Trophoblast cell (in vitro differentiated cells and primary cell): ENCODE results near the gene COL4A4.

Source experiments
- DNase-seq, 2 donors: peaks; one replicate each; pipeline ENCODE4 v3.0.0-alpha.2; 2016
- H2AFZ ChIP-seq: 2 replicates; pipeline ENCODE4 v1.6.1; 2013; ENCODE audit warnings: low read length, moderate library complexity, mild to moderate bottlenecking; ENCODE audit not compliant: insufficient read depth, poor library complexity
- H2AK5ac ChIP-seq: 2 replicates; pipeline ENCODE4 v1.6.1; 2013; ENCODE audit warnings: mild to moderate bottlenecking, low read length
- H2BK120ac ChIP-seq: 2 replicates; pipeline ENCODE4 v1.6.1; 2013; ENCODE audit warnings: low read length, mild to moderate bottlenecking, moderate library complexity; ENCODE audit not compliant: insufficient read depth, poor library complexity
- H2BK12ac ChIP-seq: 2 replicates; pipeline ENCODE4 v1.6.1; 2013; ENCODE audit warnings: mild to moderate bottlenecking, low read length, moderate library complexity
- H2BK5ac ChIP-seq: 2 replicates; pipeline ENCODE4 v1.6.1; 2013; ENCODE audit warnings: low read length, low read depth, moderate library complexity, mild to moderate bottlenecking; ENCODE audit not compliant: poor library complexity
- H3K14ac ChIP-seq: 2 replicates; pipeline ENCODE4 v1.6.1; 2013; ENCODE audit warnings: mild to moderate bottlenecking, low read length
- H3K18ac ChIP-seq: 2 replicates; pipeline ENCODE4 v1.6.1; 2013; ENCODE audit warnings: mild to moderate bottlenecking, low read length
- H3K23ac ChIP-seq: 2 replicates; pipeline ENCODE4 v1.6.1; 2013; ENCODE audit warnings: low read length
- H3K27ac ChIP-seq: 2 replicates; pipeline ENCODE4 v1.5.1; 2013; ENCODE audit warnings: low read depth, mild to moderate bottlenecking, inconsistent platforms, low read length, moderate library complexity
- H3K27me3 ChIP-seq: 2 replicates; pipeline ENCODE4 v1.6.1; 2013; ENCODE audit warnings: inconsistent platforms, mild to moderate bottlenecking, low read length, moderate library complexity; ENCODE audit not compliant: insufficient read depth
- H3K36me3 ChIP-seq, 2 experiments: 1 replicate in 1 of 2; 2 replicates in 1 of 2; pipeline ENCODE4 v1.6.1; 2013; ENCODE audit warnings: low read length in 2 of 2, mild to moderate bottlenecking in 2 of 2, moderate library complexity in 1 of 2; ENCODE audit not compliant: insufficient read depth in 2 of 2, control insufficient read depth in 1 of 2
- H3K4ac ChIP-seq: 2 replicates; pipeline ENCODE4 v1.6.1; 2013; ENCODE audit warnings: low read depth, mild to moderate bottlenecking, low read length, moderate library complexity
- H3K4me1 ChIP-seq, 2 experiments: 1 replicate in 1 of 2; 2 replicates in 1 of 2; pipeline ENCODE4 v1.6.1; 2013; ENCODE audit warnings: low read length in 2 of 2, mild to moderate bottlenecking in 2 of 2, moderate library complexity in 1 of 2; ENCODE audit not compliant: insufficient read depth in 2 of 2, control insufficient read depth in 1 of 2
- H3K4me2 ChIP-seq: 2 replicates; pipeline ENCODE4 v1.6.1; 2013; ENCODE audit warnings: inconsistent platforms, mild to moderate bottlenecking, low read length, moderate library complexity
- H3K4me3 ChIP-seq: 2 replicates; pipeline ENCODE4 v1.5.1; 2013; ENCODE audit warnings: mild to moderate bottlenecking, low read depth, low read length, inconsistent platforms
- H3K79me1 ChIP-seq: one replicate; pipeline ENCODE4 v1.6.1; 2013; ENCODE audit warnings: low read length
- H3K79me2 ChIP-seq: 2 replicates; pipeline ENCODE4 v1.6.1; 2013; ENCODE audit warnings: low read length, mild to moderate bottlenecking; ENCODE audit not compliant: control insufficient read depth, insufficient read depth, poor library complexity
- H3K9ac ChIP-seq: 2 replicates; pipeline ENCODE4 v1.6.1; 2013; ENCODE audit warnings: mild to moderate bottlenecking, low read length
- H3K9me3 ChIP-seq: 2 replicates; pipeline ENCODE4 v1.6.1; 2013; ENCODE audit warnings: low read depth, mild to moderate bottlenecking, control low read depth, inconsistent platforms, low read length; ENCODE audit not compliant: insufficient read depth
- H4K12ac ChIP-seq: 2 replicates; pipeline ENCODE4 v1.6.1; 2013; ENCODE audit warnings: low read depth, mild to moderate bottlenecking, low read length, moderate library complexity
- H4K8ac ChIP-seq: 2 replicates; pipeline ENCODE4 v1.6.1; 2013; ENCODE audit warnings: low read depth, mild to moderate bottlenecking, low read length, moderate library complexity
- H4K91ac ChIP-seq: one replicate; pipeline ENCODE4 v1.6.1; 2013; ENCODE audit warnings: low read depth, mild to moderate bottlenecking, low read length, moderate library complexity
- WGBS: extraction: QIAGEN DNeasy Blood & Tissue Kit; methylation state at CpG from one replicate; pipeline ENCODE4 v1.1.7; 2013; ENCODE audit warnings: missing lambda C conversion rate; ENCODE audit not compliant: insufficient read length, insufficient coverage; ENCODE audit errors: extremely low coverage; 5-methylcytosine and 5-hydroxymethylcytosine counted together

The COL4A4 gene

GRCh38 chr2:227148106-227148505 lies 15.9 kb downstream of the COL4A4 start:
- no peak for DNase-seq
- H3K27ac ChIP-seq, result no peak overlapping the region

DNA sequence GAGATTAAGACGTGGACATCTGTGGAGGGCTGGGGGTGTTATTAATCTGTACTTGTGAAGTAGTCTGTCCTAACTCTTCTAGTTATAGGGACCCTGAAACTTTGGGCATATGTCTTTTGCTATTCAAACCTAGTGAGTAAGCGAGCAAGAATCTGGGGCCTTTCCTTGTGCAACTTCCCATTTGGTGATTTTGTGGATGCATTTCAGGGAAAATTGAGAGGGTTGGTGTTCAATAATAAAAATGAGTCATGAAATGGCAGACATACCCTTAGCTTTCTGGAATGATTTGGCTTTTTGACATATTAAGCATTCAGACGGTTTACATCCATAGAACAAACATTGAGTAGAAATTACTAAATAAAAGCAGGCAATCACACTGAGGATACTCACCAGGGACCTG lies 17.0 kb downstream of the COL4A4 start:
- H3K79me1 ChIP-seq, result no peaks in the 10 kb centered on the region
- no peak overlapping the region for H4K8ac ChIP-seq
- H4K12ac ChIP-seq, result no peak overlapping the region
- no peak overlapping the region for H3K18ac ChIP-seq
- no peak overlapping the region for H3K14ac ChIP-seq
- no peaks in the 10 kb centered on the region for H3K27me3 ChIP-seq
- no peaks in the 10 kb centered on the region for H3K4me1 ChIP-seq
- no peak overlapping the region for H2AK5ac ChIP-seq
- no peaks in the 10 kb centered on the region for H3K9me3 ChIP-seq
- H2AFZ ChIP-seq, result no peak overlapping the region
- no peak overlapping the region for H3K4me3 ChIP-seq
- no peak overlapping the region for H3K9ac ChIP-seq
- no peak overlapping the region for H3K23ac ChIP-seq
- DNase-seq, result no peak
- no peaks in the 10 kb centered on the region for H3K36me3 ChIP-seq
- H2BK5ac ChIP-seq, result no peak overlapping the region
- no peak overlapping the region for H3K4me2 ChIP-seq
- H3K4ac ChIP-seq, result no peak overlapping the region
- no peak overlapping the region for H4K91ac ChIP-seq
- WGBS, result no CpG with 5 or more reads among the region's 3 CpGs
- H2BK12ac ChIP-seq, result no peak overlapping the region
- H3K79me2 ChIP-seq, result no peaks in the 10 kb centered on the region
- no peak overlapping the region for H3K27ac ChIP-seq
- no peak overlapping the region for H2BK120ac ChIP-seq

More at GRCh38 chr2:227148106-227148505, 15.9 kb downstream of the COL4A4 start:
- Histone ChIP-seq H3K4ac (no peak overlapping the region), H4K91ac (no peak overlapping the region), H3K14ac (no peak overlapping the region), H4K12ac (no peak overlapping the region), H2BK120ac (no peak overlapping the region), H3K27me3 (no peaks in the 10 kb centered on the region), H2AK5ac (no peak overlapping the region), H3K23ac (no peak overlapping the region), H3K4me2 (no peak overlapping the region), H2AFZ (no peak overlapping the region), H2BK5ac (no peak overlapping the region), H3K9me3 (no peaks in the 10 kb centered on the region), H2BK12ac (no peak overlapping the region), H3K4me3 (no peak overlapping the region), H3K79me1 (no peaks in the 10 kb centered on the region), H3K36me3 (no peaks in the 10 kb centered on the region), H3K18ac (no peak overlapping the region), H4K8ac (no peak overlapping the region), H3K9ac (no peak overlapping the region), H3K4me1 (no peaks in the 10 kb centered on the region), H3K79me2 (no peaks in the 10 kb centered on the region)
- WGBS, result no CpG with 5 or more reads among the region's 2 CpGs

DNA sequence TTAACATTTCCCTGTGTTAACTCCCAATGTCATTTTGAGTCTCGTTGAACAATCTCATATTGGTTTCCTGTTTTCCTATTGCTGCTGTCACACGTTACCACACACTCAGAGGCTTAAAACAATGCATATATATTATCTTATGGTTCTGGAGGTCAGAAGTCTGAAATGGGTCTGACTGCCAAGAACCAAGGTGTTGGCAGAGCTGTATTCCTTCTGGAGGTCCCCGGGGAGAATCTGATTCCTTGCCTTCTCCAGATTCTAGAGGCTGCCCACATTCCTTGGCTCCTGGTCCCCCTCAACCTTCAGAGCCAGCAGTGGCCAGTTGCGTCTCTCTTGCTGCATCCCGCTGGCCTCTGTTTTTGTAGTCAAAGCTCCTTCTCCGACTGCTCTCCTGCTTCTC lies 17.5 kb downstream of the COL4A4 start:
- no peak overlapping the region for H3K14ac ChIP-seq
- H2BK12ac ChIP-seq, result no peak overlapping the region
- no peaks in the 10 kb centered on the region for H3K79me1 ChIP-seq
- no peak overlapping the region for H2BK5ac ChIP-seq
- no peak overlapping the region for H2AFZ ChIP-seq
- no peak for DNase-seq
- H2AK5ac ChIP-seq, result no peak overlapping the region
- no peak overlapping the region for H3K4ac ChIP-seq
- no peak overlapping the region for H3K4me2 ChIP-seq
- no peaks in the 10 kb centered on the region for H3K27me3 ChIP-seq
- H3K4me3 ChIP-seq, result no peak overlapping the region
- no peaks in the 10 kb centered on the region for H3K79me2 ChIP-seq
- no peak overlapping the region for H3K23ac ChIP-seq
- H4K91ac ChIP-seq, result no peak overlapping the region
- WGBS, result no CpG with 5 or more reads among the region's 6 CpGs
- no peaks in the 10 kb centered on the region for H3K36me3 ChIP-seq
- no peak overlapping the region for H2BK120ac ChIP-seq
- H3K9ac ChIP-seq, result no peak overlapping the region
- no peaks in the 10 kb centered on the region for H3K9me3 ChIP-seq
- no peak overlapping the region for H4K12ac ChIP-seq
- no peak overlapping the region for H4K8ac ChIP-seq
- no peak overlapping the region for H3K18ac ChIP-seq
- H3K27ac ChIP-seq, result no peak overlapping the region
- H3K4me1 ChIP-seq, result no peaks in the 10 kb centered on the region

DNA sequence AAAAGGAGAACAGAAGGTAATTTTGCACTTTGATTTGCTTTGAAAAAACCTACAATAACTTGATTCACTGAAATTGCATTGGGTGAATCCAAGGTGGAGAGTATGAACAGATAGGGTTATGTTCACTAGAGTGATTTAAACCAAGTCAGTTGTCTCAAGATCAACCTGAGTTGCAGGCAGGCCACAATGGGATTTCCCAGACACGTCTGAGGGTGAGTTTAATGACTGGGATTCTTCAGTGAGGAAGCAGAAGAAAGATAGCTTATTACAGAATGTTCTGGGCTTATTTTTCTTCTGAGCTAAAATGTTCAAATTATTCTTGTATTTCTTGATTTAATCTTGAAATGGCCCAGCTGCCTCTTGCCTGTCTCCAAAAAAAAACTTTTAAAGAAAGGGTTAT lies 20.1 kb downstream of the COL4A4 start:
- Histone ChIP-seq H2BK5ac (no peak overlapping the region), H3K4me2 (no peak overlapping the region), H3K4ac (no peak overlapping the region), H3K79me2 (no peaks in the 10 kb centered on the region), H2AK5ac (no peak overlapping the region), H3K9me3 (no peaks in the 10 kb centered on the region), H3K36me3 (no peaks in the 10 kb centered on the region), H2BK12ac (no peak overlapping the region), H3K18ac (no peak overlapping the region), H4K8ac (no peak overlapping the region), H3K9ac (no peak overlapping the region), H3K4me3 (no peak overlapping the region), H3K27me3 (no peaks in the 10 kb centered on the region), H3K4me1 (no peaks in the 10 kb centered on the region), H4K12ac (no peak overlapping the region), H3K79me1 (no peaks in the 10 kb centered on the region), H2BK120ac (no peak overlapping the region), H3K27ac (no peak overlapping the region), H3K14ac (no peak overlapping the region), H4K91ac (no peak overlapping the region), H3K23ac (no peak overlapping the region), H2AFZ (no peak overlapping the region)
- DNase-seq, result no peak
- WGBS, result no CpG with 5 or more reads among the region's 1 CpG
